IMR-90 (cell line): ENCODE measurements around the gene SLC5A10. TPM values are rescaled to one million over a fixed set of nuclear protein-coding genes. Genes with fewer than 3 reads are reported as not detected.

ENCODE experiments used
- ATAC-seq: fragments of 200-7000 bp; cut with Tn5 transposase; 2 replicates; pipeline ENCODE4 v1.9.1; 2020; ENCODE audit warnings: low read depth, mild to moderate bottlenecking, moderate library complexity
- BruUV-seq: library from RNA; stranded (reverse); fragments of 400-500 nt; replicated peaks from 2 replicates; lab custom pipeline; 2021; lab: Mats Ljungman, UMichigan
- CTCF ChIA-PET: fragments of 300-600 bp; formaldehyde crosslinking; extraction: SDS; loops from one replicate; lab custom pipeline; 2021; ENCODE audit warnings: antibody characterized with exemption; lab: Yijun Ruan, JAX
- POLR2A ChIA-PET: fragments of 300-600 bp; sonication (Branson Sonifier 250); formaldehyde crosslinking; loops from one replicate; lab custom pipeline; 2022; ENCODE audit warnings: antibody characterized with exemption; ENCODE audit not compliant: unreplicated experiment; lab: Charles Lee
- DNase-seq: peaks from one replicate; pipeline ENCODE4 v3.0.0; 2013
- H2AFZ ChIP-seq: replicated peaks from 2 replicates; pipeline ENCODE3; 2013; ENCODE audit warnings: low read length, mild to moderate bottlenecking; ENCODE audit not compliant: poor library complexity
- H2AK5ac ChIP-seq: 2 replicates; pipeline ENCODE4 v1.6.1; 2013; ENCODE audit warnings: low read depth, low read length, inconsistent platforms
- H2AK9ac ChIP-seq: replicated peaks from 2 replicates; pipeline ENCODE3; 2013; ENCODE audit warnings: mild to moderate bottlenecking, low read depth, low read length, moderate library complexity; ENCODE audit not compliant: poor library complexity
- H2BK120ac ChIP-seq: 2 replicates; pipeline ENCODE4 v1.6.1; 2013; ENCODE audit warnings: low read depth, low read length, inconsistent platforms
- H2BK15ac ChIP-seq: 3 replicates; pipeline ENCODE4 v1.6.1; 2013; ENCODE audit warnings: low read depth, low read length, inconsistent platforms
- H2BK20ac ChIP-seq: 2 replicates; pipeline ENCODE4 v1.6.1; 2013; ENCODE audit warnings: low read depth, mild to moderate bottlenecking, inconsistent platforms, low read length, moderate library complexity
- H2BK5ac ChIP-seq: 2 replicates; pipeline ENCODE4 v1.6.1; 2013; ENCODE audit warnings: mild to moderate bottlenecking, low read depth, low read length, inconsistent platforms; ENCODE audit not compliant: poor library complexity, severe bottlenecking
- H3K14ac ChIP-seq: replicated peaks from 2 replicates; pipeline ENCODE4 v1.6.1; 2013; ENCODE audit warnings: low read depth, low read length, inconsistent platforms
- H3K18ac ChIP-seq: 2 replicates; pipeline ENCODE4 v1.6.1; 2013; ENCODE audit warnings: low read depth, low read length, control low read depth
- H3K23ac ChIP-seq: 2 replicates; pipeline ENCODE4 v1.6.1; 2013; ENCODE audit warnings: low read depth, low read length, inconsistent platforms
- H3K27ac ChIP-seq: 2 replicates; pipeline ENCODE4 v1.5.1; 2013; ENCODE audit warnings: mild to moderate bottlenecking, control low read depth, low read length; ENCODE audit not compliant: insufficient read depth
- H3K27me3 ChIP-seq: 2 replicates; pipeline ENCODE4 v1.6.1; 2013; ENCODE audit warnings: low read length; ENCODE audit not compliant: control insufficient read depth, insufficient read depth
- H3K36me3 ChIP-seq: 2 replicates; pipeline ENCODE4 v1.6.1; 2013; ENCODE audit warnings: low read length, mixed read lengths; ENCODE audit not compliant: control insufficient read depth, insufficient read depth
- H3K4ac ChIP-seq: 2 replicates; pipeline ENCODE4 v1.6.1; 2013; ENCODE audit warnings: low read depth, low read length, inconsistent platforms
- H3K4me1 ChIP-seq: 2 replicates; pipeline ENCODE4 v1.6.1; 2013; ENCODE audit warnings: low read length, mixed read lengths; ENCODE audit not compliant: control insufficient read depth, insufficient read depth
- H3K4me2 ChIP-seq: 2 replicates; pipeline ENCODE4 v1.6.1; 2013; ENCODE audit warnings: low read depth, mild to moderate bottlenecking, control low read depth, low read length, moderate library complexity
- H3K4me3 ChIP-seq: 2 replicates; pipeline ENCODE4 v1.5.1; 2013; ENCODE audit warnings: low read depth, mild to moderate bottlenecking, control low read depth, low read length, moderate library complexity; ENCODE audit not compliant: insufficient read depth
- H3K56ac ChIP-seq: 2 replicates; pipeline ENCODE4 v1.6.1; 2013; ENCODE audit warnings: low read length, inconsistent platforms; ENCODE audit not compliant: insufficient read depth; ENCODE audit errors: extremely low read depth
- H3K79me1 ChIP-seq, 2 experiments: 2 replicates each; pipeline ENCODE4 v1.6.1; 2013; ENCODE audit warnings: low read length in 2 of 2, inconsistent platforms in 1 of 2, low read depth in 1 of 2
- H3K9ac ChIP-seq: 2 replicates; pipeline ENCODE4 v1.6.1; 2013; ENCODE audit warnings: low read depth, low read length, control low read depth
- H3K9me1 ChIP-seq: 2 replicates; pipeline ENCODE4 v1.6.1; 2013; ENCODE audit warnings: low read length, inconsistent platforms; ENCODE audit not compliant: insufficient read depth
- H3K9me3 ChIP-seq: 2 replicates; pipeline ENCODE4 v1.6.1; 2013; ENCODE audit warnings: low read length; ENCODE audit not compliant: control insufficient read depth, insufficient read depth
- H4K20me1 ChIP-seq: 2 replicates; pipeline ENCODE4 v1.6.1; 2013; ENCODE audit warnings: low read length, inconsistent platforms; ENCODE audit not compliant: insufficient read depth
- H4K5ac ChIP-seq: 2 replicates; pipeline ENCODE4 v1.6.1; 2013; ENCODE audit warnings: mild to moderate bottlenecking, low read depth, low read length, control low read depth
- H4K8ac ChIP-seq, 2 experiments: 2 replicates each; pipeline ENCODE4 v1.6.1; 2013; ENCODE audit warnings: low read depth in 2 of 2, low read length in 2 of 2, control low read depth in 1 of 2, inconsistent platforms in 1 of 2
- H4K91ac ChIP-seq: 2 replicates; pipeline ENCODE4 v1.6.1; 2013; ENCODE audit warnings: low read depth, low read length, inconsistent platforms; ENCODE audit not compliant: insufficient read depth
- CEBPB ChIP-seq: IDR thresholded peaks from 2 replicates; pipeline ENCODE4 v1.6.1; 2012; ENCODE audit warnings: low read depth, low read length, improper control_type of control experiment
- FOS ChIP-seq: fragments of 150-350 bp; IDR thresholded peaks from 2 replicates; pipeline ENCODE4 v1.6.1; 2016; ENCODE audit warnings: low read depth, low read length
- MAFK ChIP-seq: IDR thresholded peaks from 2 replicates; pipeline ENCODE4 v1.6.1; 2012; ENCODE audit warnings: low read depth, low read length, improper control_type of control experiment
- MAZ ChIP-seq: IDR thresholded peaks from 2 replicates; pipeline ENCODE4 v1.6.1; 2012; ENCODE audit warnings: low read depth, mild to moderate bottlenecking, low read length, improper control_type of control experiment, moderate library complexity, borderline replicate concordance
- MXI1 ChIP-seq: IDR thresholded peaks from 2 replicates; pipeline ENCODE4 v1.6.1; 2012; ENCODE audit warnings: low read depth, mild to moderate bottlenecking, low read length, moderate library complexity, borderline replicate concordance
- NFE2L2 ChIP-seq: fragments of 150-350 bp; IDR thresholded peaks from 2 replicates; pipeline ENCODE4 v1.6.1; 2016; ENCODE audit warnings: low read depth, mild to moderate bottlenecking, low read length
- POLR2A ChIP-seq: IDR thresholded peaks from 2 replicates; pipeline ENCODE4 v1.6.1; 2012; ENCODE audit warnings: mild to moderate bottlenecking, low read depth, low read length
- RAD21 ChIP-seq: IDR thresholded peaks from 2 replicates; pipeline ENCODE4 v1.6.1; 2012; ENCODE audit warnings: low read length, improper control_type of control experiment
- RCOR1 ChIP-seq: IDR thresholded peaks from 2 replicates; pipeline ENCODE4 v1.6.1; 2012; ENCODE audit warnings: mild to moderate bottlenecking, low read length, improper control_type of control experiment; ENCODE audit not compliant: insufficient replicate concordance
- RFX5 ChIP-seq: IDR thresholded peaks from 2 replicates; pipeline ENCODE4 v1.8.0; 2012; ENCODE audit warnings: low read depth, mild to moderate bottlenecking, low read length, moderate library complexity
- SMC3 ChIP-seq: fragments of 150-350 bp; IDR thresholded peaks from 2 replicates; pipeline ENCODE4 v1.6.1; 2016; ENCODE audit warnings: low read depth, mild to moderate bottlenecking, antibody characterized with exemption, low read length, moderate library complexity
- WGBS, 2 experiments: methylation state at CpG; one replicate each; pipeline versions ENCODE4 v1.1.5 to v1.1.7; 2013; ENCODE audit warnings: missing lambda C conversion rate in 2 of 2; ENCODE audit not compliant: insufficient read length in 1 of 2; ENCODE audit errors: extremely low coverage in 2 of 2; 5-methylcytosine and 5-hydroxymethylcytosine counted together
- dilution Hi-C: fragments of 300-500 bp; cut with HindIII; formaldehyde crosslinking; loops from one replicate; pipeline ENCODE4 v1.14.3; 2018; ENCODE audit warnings: low sequenced_read_pairs; ENCODE audit not compliant: unreplicated experiment
- in situ Hi-C: fragments of 300-500 bp; cut with MboI; formaldehyde crosslinking; loops from 3 replicates; pipeline ENCODE4 v1.14.3; 2019; ENCODE audit warnings: low sequenced_read_pairs, inconsistent platforms, mixed read lengths
- intact Hi-C: fragments of 100-400 bp; cut with micrococcal nuclease; formaldehyde crosslinking; loops from 2 replicates; pipeline ENCODE4 v1.10.0; 2022
- polyA plus RNA-seq, 3 experiments: library from polyadenylated mRNA; depleted of rRNA; stranded (reverse); fragments of >200 nt; gene quantifications; 2 replicates each; pipeline ENCODE4 v1.2.3, GENCODE V29; 2012; ENCODE audit warnings: low replicate concordance in 1 of 3
- total RNA-seq: library from RNA; depleted of rRNA; stranded (reverse); fragments of >200 nt; gene quantifications from 2 replicates; pipeline ENCODE4 v1.2.3, GENCODE V29; 2012
- TF ChIP-seq, protein P1 (sequence below): fragments of 150-350 bp; IDR thresholded peaks from 2 replicates; pipeline ENCODE4 v1.6.1; 2016; ENCODE audit warnings: low read depth, mild to moderate bottlenecking, low read length, moderate library complexity, borderline replicate concordance
- TF ChIP-seq, protein P2 (sequence below): fragments of 150-350 bp; IDR thresholded peaks from 2 replicates; pipeline ENCODE4 v1.6.1; 2017; ENCODE audit warnings: mild to moderate bottlenecking, antibody characterized with exemption, low read length, low read depth
- TF ChIP-seq, protein P3 (sequence below): conservative IDR thresholded peaks from 2 replicates; pipeline ENCODE4 v1.5.1; 2012; ENCODE audit warnings: mild to moderate bottlenecking, low read depth, low read length, improper control_type of control experiment

SLC5A10 gene
- total and polyA plus RNA-seq, 2 of the 4 experiments (the other 2 are of a cell fraction), result not detected

DNA sequence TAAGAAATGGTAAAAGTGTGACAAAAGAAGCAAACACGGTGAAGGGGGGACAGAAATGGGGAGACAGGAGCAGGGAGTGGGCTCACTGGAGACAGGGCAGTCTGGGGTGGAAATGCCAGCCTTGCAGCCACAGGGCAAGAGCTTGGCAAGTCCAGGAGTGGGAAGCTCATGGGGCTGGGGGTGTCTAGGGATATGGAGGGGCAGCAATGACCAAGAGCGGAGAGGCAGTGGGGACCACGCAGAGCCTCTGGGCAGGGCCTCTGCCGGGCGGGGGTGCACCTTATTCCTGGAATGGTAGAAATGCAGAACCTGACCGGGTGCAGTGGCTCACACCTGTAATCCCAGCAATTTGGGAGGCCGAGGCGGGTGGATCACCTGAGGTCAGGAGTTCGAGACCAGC is 12.6 kb downstream of the SLC5A10 start:
- no peak overlapping the region for H4K91ac ChIP-seq
- H3K4ac ChIP-seq, result no peak overlapping the region; the same call in 1 of the 2 replicates
- no peak overlapping the region for H4K8ac ChIP-seq
- H2BK15ac ChIP-seq, result no peak overlapping the region; the same call in 2 of the 3 replicates
- ATAC-seq, result no peak
- no peak overlapping the region for H4K5ac ChIP-seq
- H3K18ac ChIP-seq, result no peak overlapping the region
- dilution Hi-C loops, result no loop called here
- 100% methylated on average over 1 of the region's 9 CpGs; no CpG with 5 or more reads in 1 of the 2 experiments for WGBS, 2 experiments
- no peak overlapping the region for H3K56ac ChIP-seq
- H3K23ac ChIP-seq, result no peak overlapping the region
- H2BK20ac ChIP-seq, result no peak overlapping the region
- no peak for TF ChIP-seq FOS
- no peak for TF ChIP-seq RAD21
- TF ChIP-seq, protein P1, sequence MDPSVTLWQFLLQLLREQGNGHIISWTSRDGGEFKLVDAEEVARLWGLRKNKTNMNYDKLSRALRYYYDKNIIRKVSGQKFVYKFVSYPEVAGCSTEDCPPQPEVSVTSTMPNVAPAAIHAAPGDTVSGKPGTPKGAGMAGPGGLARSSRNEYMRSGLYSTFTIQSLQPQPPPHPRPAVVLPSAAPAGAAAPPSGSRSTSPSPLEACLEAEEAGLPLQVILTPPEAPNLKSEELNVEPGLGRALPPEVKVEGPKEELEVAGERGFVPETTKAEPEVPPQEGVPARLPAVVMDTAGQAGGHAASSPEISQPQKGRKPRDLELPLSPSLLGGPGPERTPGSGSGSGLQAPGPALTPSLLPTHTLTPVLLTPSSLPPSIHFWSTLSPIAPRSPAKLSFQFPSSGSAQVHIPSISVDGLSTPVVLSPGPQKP, result no peak
- TF ChIP-seq RFX5, result no peak
- TF ChIP-seq MAFK, result no peak
- TF ChIP-seq POLR2A, result no peak
- TF ChIP-seq, protein P2, sequence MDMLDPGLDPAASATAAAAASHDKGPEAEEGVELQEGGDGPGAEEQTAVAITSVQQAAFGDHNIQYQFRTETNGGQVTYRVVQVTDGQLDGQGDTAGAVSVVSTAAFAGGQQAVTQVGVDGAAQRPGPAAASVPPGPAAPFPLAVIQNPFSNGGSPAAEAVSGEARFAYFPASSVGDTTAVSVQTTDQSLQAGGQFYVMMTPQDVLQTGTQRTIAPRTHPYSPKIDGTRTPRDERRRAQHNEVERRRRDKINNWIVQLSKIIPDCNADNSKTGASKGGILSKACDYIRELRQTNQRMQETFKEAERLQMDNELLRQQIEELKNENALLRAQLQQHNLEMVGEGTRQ, result no peak
- no peak for TF ChIP-seq MAZ
- no peak for TF ChIP-seq RCOR1
- TF ChIP-seq, protein P3, sequence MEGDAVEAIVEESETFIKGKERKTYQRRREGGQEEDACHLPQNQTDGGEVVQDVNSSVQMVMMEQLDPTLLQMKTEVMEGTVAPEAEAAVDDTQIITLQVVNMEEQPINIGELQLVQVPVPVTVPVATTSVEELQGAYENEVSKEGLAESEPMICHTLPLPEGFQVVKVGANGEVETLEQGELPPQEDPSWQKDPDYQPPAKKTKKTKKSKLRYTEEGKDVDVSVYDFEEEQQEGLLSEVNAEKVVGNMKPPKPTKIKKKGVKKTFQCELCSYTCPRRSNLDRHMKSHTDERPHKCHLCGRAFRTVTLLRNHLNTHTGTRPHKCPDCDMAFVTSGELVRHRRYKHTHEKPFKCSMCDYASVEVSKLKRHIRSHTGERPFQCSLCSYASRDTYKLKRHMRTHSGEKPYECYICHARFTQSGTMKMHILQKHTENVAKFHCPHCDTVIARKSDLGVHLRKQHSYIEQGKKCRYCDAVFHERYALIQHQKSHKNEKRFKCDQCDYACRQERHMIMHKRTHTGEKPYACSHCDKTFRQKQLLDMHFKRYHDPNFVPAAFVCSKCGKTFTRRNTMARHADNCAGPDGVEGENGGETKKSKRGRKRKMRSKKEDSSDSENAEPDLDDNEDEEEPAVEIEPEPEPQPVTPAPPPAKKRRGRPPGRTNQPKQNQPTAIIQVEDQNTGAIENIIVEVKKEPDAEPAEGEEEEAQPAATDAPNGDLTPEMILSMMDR, result no peak
- no peak for TF ChIP-seq CEBPB
- TF ChIP-seq MXI1, result no peak
- no peak for TF ChIP-seq SMC3
- TF ChIP-seq NFE2L2, result no peak
- H3K4me3 ChIP-seq, result no peak overlapping the region
- POLR2A ChIA-PET, result no interaction called here
- H3K36me3 ChIP-seq, result no peaks in the 10 kb centered on the region
- no peak overlapping the region for H2BK120ac ChIP-seq
- H3K9ac ChIP-seq, result no peak overlapping the region
- H3K14ac ChIP-seq, result no peak overlapping the region
- H3K79me1 ChIP-seq, result no peaks in the 10 kb centered on the region; a peak in 1 of 4 replicates
- in situ Hi-C loops, result no loop called here
- H3K9me3 ChIP-seq, result no peaks in the 10 kb centered on the region
- H2BK5ac ChIP-seq, result no peak overlapping the region
- H3K27ac ChIP-seq, result no peak overlapping the region
- H2AFZ ChIP-seq, result no peak overlapping the region
- H2AK9ac ChIP-seq, result no peak overlapping the region
- BruUV-seq, result no TSS peak
- H2AK5ac ChIP-seq, result no peak overlapping the region
- intact Hi-C loops, result no loop called here
- CTCF ChIA-PET, result no interaction called here
- DNase-seq, result no peak
- no peaks in the 10 kb centered on the region for H4K20me1 ChIP-seq
- H3K4me2 ChIP-seq, result no peak overlapping the region
- H3K9me1 ChIP-seq, result peaks cover 4% of the 10 kb centered on the region; the same call in 1 of the 2 replicates
- peaks cover 23% of the 10 kb centered on the region for H3K4me1 ChIP-seq
- H3K27me3 ChIP-seq, result no peaks in the 10 kb centered on the region
